CD1c-positive myeloid dendritic cell (primary cell): ENCODE measurements around the gene CAB39.

Experiments used
- DNase-seq: peaks from one replicate; pipeline ENCODE4 v3.0.0-alpha.2; 2016; ENCODE audit errors: extremely low spot score

Gene CAB39

GRCh38 chr2:230819433-230819832 is 106.8 kb downstream of the CAB39 start:
- no peak for DNase-seq

- no peak for DNase-seq
Observed at GRCh38 chr2:230821261-230821990, 108.8 kb downstream of the CAB39 start.

GRCh38 chr2:230821991-230822520 is 109.4 kb downstream of the CAB39 start:
- DNase-seq = no peak

GRCh38 chr2:230823264-230823964 is 110.8 kb downstream of the CAB39 start:
- no peak for DNase-seq

GRCh38 chr2:230824406-230824978 is 111.8 kb downstream of the CAB39 start:
- peak; percentile 82 for DNase-seq

- no peak for DNase-seq
Observed at GRCh38 chr2:230825354-230825753, 112.7 kb downstream of the CAB39 start.

- DNase-seq = no peak
Observed at GRCh38 chr2:230827774-230828271, 115.2 kb downstream of the CAB39 start.

GRCh38 chr2:230828272-230828961 is 115.8 kb downstream of the CAB39 start:
- no peak for DNase-seq

- DNase-seq = no peak
Observed at GRCh38 chr2:230829293-230829692, 116.7 kb downstream of the CAB39 start.

- no peak for DNase-seq
Observed at GRCh38 chr2:230829959-230830358, 117.3 kb downstream of the CAB39 start.

- no peak for DNase-seq
Observed at GRCh38 chr2:230830428-230830827, 117.8 kb downstream of the CAB39 start.

GRCh38 chr2:230840301-230840700 is 127.7 kb downstream of the CAB39 start:
- peak; percentile 8 for DNase-seq

GRCh38 chr2:230842473-230842872 is 129.8 kb downstream of the CAB39 start:
- no peak for DNase-seq

- no peak for DNase-seq
Observed at GRCh38 chr2:230843132-230843531, 130.5 kb downstream of the CAB39 start.

- DNase-seq = no peak
Observed at GRCh38 chr2:230846360-230846759, 133.7 kb downstream of the CAB39 start.

GRCh38 chr2:230847883-230848388 is 135.3 kb downstream of the CAB39 start:
- peak; percentile 90 for DNase-seq

GRCh38 chr2:230849633-230850357 is 137.2 kb downstream of the CAB39 start:
- DNase-seq = peak; percentile 70

- DNase-seq = no peak
Observed at GRCh38 chr2:230850358-230850658, 137.7 kb downstream of the CAB39 start.

- DNase-seq = no peak
Observed at GRCh38 chr2:230852113-230852512, 139.5 kb downstream of the CAB39 start.

- DNase-seq = no peak
Observed at GRCh38 chr2:230861552-230862255, 149.1 kb downstream of the CAB39 start.

- no peak for DNase-seq
Observed at GRCh38 chr2:230862292-230862691, 149.7 kb downstream of the CAB39 start.
